HepG2 (cell line): ENCODE measurements around the gene P2RY11. TPM values are rescaled to one million over a fixed set of nuclear protein-coding genes. Genes with fewer than 3 reads are reported as not detected.
A peak's percentile ranks its signal among the peaks of the same experiment; 100 is the strongest.

Experiments
- ATAC-seq: fragments of 200-7000 bp; cut with Tn5 transposase; 3 replicates; pipeline ENCODE4 v1.9.1; 2020; ENCODE audit warnings: mild to moderate bottlenecking, moderate library complexity
- BruUV-seq: library from RNA; stranded (reverse); fragments of 400-500 nt; replicated peaks from 2 replicates; lab custom pipeline; 2021; lab: Mats Ljungman, UMichigan
- CTCF ChIA-PET: fragments of 300-600 bp; formaldehyde crosslinking; extraction: SDS; loops from one replicate; lab custom pipeline; 2021; ENCODE audit warnings: low total read pairs, inconsistent platforms, low intra/inter-chr PET ratio; lab: Yijun Ruan, JAX
- POLR2A ChIA-PET: fragments of 350-600 bp; sonication (Branson Sonifier 250); formaldehyde crosslinking; loops from one replicate; lab custom pipeline; 2020; ENCODE audit warnings: antibody characterized with exemption, inconsistent platforms; lab: Yijun Ruan, JAX
- DNase-seq: peaks from one replicate; pipeline ENCODE4 v3.0.0-alpha.2; 2015; ENCODE audit warnings: low spot score
- FAIRE-seq: peaks from 3 replicates; lab custom pipeline; 2011; peaks lifted over from hg19 to GRCh38; lab: Jason Lieb, UNC
- H2AFZ ChIP-seq: one replicate; pipeline ENCODE4 v1.6.1; 2011; ENCODE audit warnings: low read length, inconsistent platforms
- H3K27ac ChIP-seq: fragments of 300-600 bp; 3 replicates; pipeline ENCODE4 v1.8.0; 2011; ENCODE audit warnings: mixed run types, mild to moderate bottlenecking, mixed read lengths, low read length, inconsistent platforms; ENCODE audit not compliant: insufficient read depth; ENCODE audit errors: extremely low read length
- H3K27me3 ChIP-seq, 2 experiments: fragments of 200-600 bp in 1 of 2; 2 replicates in 1 of 2; 3 replicates in 1 of 2; pipeline versions ENCODE4 v1.6.0 to v1.8.0; 2011; ENCODE audit warnings: low read length in 2 of 2, mild to moderate bottlenecking in 2 of 2, moderate library complexity in 2 of 2, inconsistent platforms in 1 of 2; ENCODE audit not compliant: insufficient read depth in 2 of 2, control insufficient read depth in 1 of 2
- H3K36me3 ChIP-seq, 2 experiments: fragments of 200-600 bp in 1 of 2; replicated peaks in 1 of 2; 2 replicates in 1 of 2; 3 replicates in 1 of 2; pipeline versions ENCODE4 v1.5.1 to v1.8.0; 2011; ENCODE audit warnings: low read length in 2 of 2, inconsistent platforms in 1 of 2; ENCODE audit not compliant: insufficient read depth in 2 of 2, control insufficient read depth in 1 of 2
- H3K4me1 ChIP-seq: 2 replicates; pipeline ENCODE4 v1.5.1; 2012; ENCODE audit warnings: low read length, inconsistent platforms; ENCODE audit not compliant: insufficient read depth
- H3K4me2 ChIP-seq: 2 replicates; pipeline ENCODE4 v1.6.0; 2011; ENCODE audit warnings: low read depth, low read length, inconsistent platforms
- H3K4me3 ChIP-seq, 3 experiments: fragments of 200-600 bp in 1 of 3; sonication (generic), shearing (Covaris generic) in 1 of 3; replicated peaks in 1 of 3; 2 replicates each; pipeline ENCODE4 v1.5.1; 2011 to 2016; ENCODE audit warnings: low read length in 3 of 3, inconsistent platforms in 2 of 3, low read depth in 2 of 3, mild to moderate bottlenecking in 2 of 3, control low read depth in 1 of 3, mixed read lengths in 1 of 3; ENCODE audit not compliant: insufficient read depth in 1 of 3
- H3K79me2 ChIP-seq: one replicate; pipeline ENCODE4 v1.6.1; 2011; ENCODE audit warnings: low read length, inconsistent platforms; ENCODE audit not compliant: insufficient read depth
- H3K9ac ChIP-seq: 2 replicates; pipeline ENCODE4 v1.6.0; 2011; ENCODE audit warnings: mild to moderate bottlenecking, low read depth, low read length, inconsistent platforms; ENCODE audit not compliant: insufficient read depth
- H3K9me3 ChIP-seq: 2 replicates; pipeline ENCODE4 v1.5.1; 2012; ENCODE audit warnings: mild to moderate bottlenecking, low read length
- H4K20me1 ChIP-seq: 2 replicates; pipeline ENCODE4 v1.6.0; 2011; ENCODE audit warnings: inconsistent platforms, mild to moderate bottlenecking, low read length, moderate library complexity; ENCODE audit not compliant: insufficient read depth
- ARID3A ChIP-seq: IDR thresholded peaks from 2 replicates; pipeline ENCODE4 v1.6.1; 2012; ENCODE audit warnings: low read depth, low read length, improper control_type of control experiment
- CSRNP2 ChIP-seq: sonication (generic); formaldehyde crosslinking; conservative IDR thresholded peaks from 2 replicates; pipeline ENCODE4 v1.8.0; 2022; ENCODE audit warnings: low read depth, missing genetic modification reagents
- FOXC1 ChIP-seq: sonication (generic); formaldehyde crosslinking; IDR thresholded peaks from 2 replicates; pipeline ENCODE4 v1.8.0; 2022; ENCODE audit warnings: mild to moderate bottlenecking, missing genetic modification reagents, borderline replicate concordance
- KDM2A ChIP-seq: sonication (generic); formaldehyde crosslinking; IDR thresholded peaks from 2 replicates; pipeline ENCODE4 v1.4.0; 2020; ENCODE audit warnings: low read depth, missing genetic modification reagents, borderline replicate concordance
- MTERF4 ChIP-seq: sonication (generic); formaldehyde crosslinking; IDR thresholded peaks from 2 replicates; pipeline ENCODE4 v1.8.0; 2023; ENCODE audit warnings: mild to moderate bottlenecking, missing genetic modification reagents
- NCOA2 ChIP-seq: sonication (generic); formaldehyde crosslinking; IDR thresholded peaks from 2 replicates; pipeline ENCODE4 v1.8.0; 2022; ENCODE audit warnings: inconsistent platforms
- PRDM10 ChIP-seq: sonication (generic); formaldehyde crosslinking; IDR thresholded peaks from 2 replicates; pipeline ENCODE4 v1.4.0; 2020; ENCODE audit warnings: low read depth, missing genetic modification reagents
- RARG ChIP-seq: sonication (generic); formaldehyde crosslinking; IDR thresholded peaks from 2 replicates; pipeline ENCODE4 v1.4.0; 2020; ENCODE audit warnings: low read depth, mild to moderate bottlenecking, missing genetic modification reagents
- RBM22 ChIP-seq: fragments of 200-400 bp; formaldehyde crosslinking; optimal IDR thresholded peaks from 2 replicates; pipeline ENCODE3; 2017; ENCODE audit warnings: mild to moderate bottlenecking, low read length, moderate library complexity
- RFX5 ChIP-seq: IDR thresholded peaks from 2 replicates; pipeline ENCODE4 v1.6.1; 2011; ENCODE audit warnings: low read depth, low read length, improper control_type of control experiment
- TOE1 ChIP-seq: sonication (generic); formaldehyde crosslinking; IDR thresholded peaks from 2 replicates; pipeline ENCODE4 v1.4.0; 2020; ENCODE audit warnings: mild to moderate bottlenecking, missing genetic modification reagents
- ZEB1 ChIP-seq: IDR thresholded peaks from 2 replicates; pipeline ENCODE4 v1.6.1; 2012; ENCODE audit warnings: mild to moderate bottlenecking, low read depth, inconsistent platforms; ENCODE audit not compliant: insufficient replicate concordance
- ZNF709 ChIP-seq: sonication (generic); formaldehyde crosslinking; IDR thresholded peaks from 2 replicates; pipeline ENCODE4 v1.5.0; 2020; ENCODE audit warnings: mild to moderate bottlenecking, missing genetic modification reagents
- ZNF775 ChIP-seq: sonication (generic); formaldehyde crosslinking; IDR thresholded peaks from 2 replicates; pipeline ENCODE4 v1.4.0; 2020; ENCODE audit warnings: missing genetic modification reagents, mild to moderate bottlenecking, moderate library complexity, borderline replicate concordance
- ZNF878 ChIP-seq: sonication (generic); formaldehyde crosslinking; IDR thresholded peaks from 2 replicates; pipeline ENCODE4 v1.8.1; 2023; ENCODE audit warnings: mild to moderate bottlenecking, missing genetic modification reagents, moderate library complexity
- WGBS: methylation state at CpG from one replicate; pipeline ENCODE4 v1.1.6; 2017; ENCODE audit warnings: low lambda C conversion rate; 5-methylcytosine and 5-hydroxymethylcytosine counted together
- in situ Hi-C: cut with HindIII; loops from 2 replicates; pipeline ENCODE4 v1.10.0; 2017; ENCODE audit warnings: low pct_unique_long_range_greater_than_20kb; ENCODE audit not compliant: extremely low pct_ligation_motif_present
- intact Hi-C: fragments of 100-400 bp; cut with micrococcal nuclease; formaldehyde crosslinking; loops from one replicate; pipeline ENCODE4 v1.10.0; 2022; ENCODE audit not compliant: unreplicated experiment
- polyA plus RNA-seq, 8 experiments: library from polyadenylated mRNA; depleted of rRNA in 3 of 8; stranded (reverse) in 7 of 8; unstranded in 1 of 8; fragments of >200 nt; fragmentation: Illumina TruSeq in 4 of 8; extraction: Trizol in 4 of 8; gene quantifications; 2 replicates each; pipeline versions ENCODE4 v1.2.1 to v1.2.3, GENCODE V29; 2011 to 2016; ENCODE audit warnings: low read depth in 4 of 8, missing spikeins in 1 of 8, mixed read lengths in 1 of 8; ENCODE audit not compliant: insufficient read depth in 1 of 8
- total RNA-seq, 5 experiments: library from RNA; depleted of rRNA; stranded (reverse); fragments of >200 nt; fragmentation: Illumina TruSeq; extraction: Trizol; gene quantifications; 2 replicates each; pipeline ENCODE4 v1.2.3, GENCODE V29; 2016; ENCODE audit warnings: low read depth in 1 of 5

P2RY11 gene
- total and polyA plus RNA-seq, 2 of the 13 experiments (the other 11 are each of a cell fraction or from before 2014, with no cell fraction given): 4.0 to 7.8 TPM

- FAIRE-seq: no peak
- no peak for DNase-seq
- Histone ChIP-seq H3K4me1 (peaks cover 24% of the 10 kb centered on the region), H3K27me3 (no peaks in the 10 kb centered on the region; a peak in 1 of 5 replicates), H3K4me3 (no peak overlapping the region), H3K9me3 (no peaks in the 10 kb centered on the region), H2AFZ (no peak overlapping the region), H3K4me2 (no peak overlapping the region), H3K9ac (no peak overlapping the region), H3K36me3 (peaks cover 18 to 38% of the 10 kb centered on the region in 2 experiments), H4K20me1 (peaks cover 13% of the 10 kb centered on the region; the same call in 1 of the 2 replicates), H3K79me2 (peaks cover 14% of the 10 kb centered on the region), H3K27ac (no peak overlapping the region)
- POLR2A ChIA-PET: interaction anchor here (1.1 to 2.4 kb wide), 2 partner anchors 10 to 17 kb away, joined by 3 to 10 read pairs; partner anchors contain the start of gene PPAN
- no peak for ATAC-seq
- 99% methylated on average over 10 of the region's 35 CpGs for WGBS
- BruUV-seq: no TSS peak
- in situ Hi-C loops (no loop called here), intact Hi-C loops (no loop called here)
- CTCF ChIA-PET: no interaction called here
- TF ChIP-seq MTERF4 (no peak), PRDM10 (CRISPR knock-in tag) (no peak), KDM2A (CRISPR knock-in tag) (no peak), NCOA2 (no peak), RARG (no peak), FOXC1 (CRISPR knock-in tag) (no peak), CSRNP2 (CRISPR knock-in tag) (no peak), ZNF775 (CRISPR knock-in tag) (no peak), RFX5 (no peak), RBM22 (peak; percentile 58), TOE1 (no peak), ARID3A (no peak), ZNF709 (CRISPR knock-in tag) (no peak), ZNF878 (CRISPR knock-in tag) (0 out of 2 replicates have a peak, but pooled peaks have one; percentile 8), ZEB1 (no peak)
Measured at GRCh38 chr19:10116085-10116865, 4.8 kb downstream of the P2RY11 start.
